ENCODE data around the gene LRRN4.

DNA sequence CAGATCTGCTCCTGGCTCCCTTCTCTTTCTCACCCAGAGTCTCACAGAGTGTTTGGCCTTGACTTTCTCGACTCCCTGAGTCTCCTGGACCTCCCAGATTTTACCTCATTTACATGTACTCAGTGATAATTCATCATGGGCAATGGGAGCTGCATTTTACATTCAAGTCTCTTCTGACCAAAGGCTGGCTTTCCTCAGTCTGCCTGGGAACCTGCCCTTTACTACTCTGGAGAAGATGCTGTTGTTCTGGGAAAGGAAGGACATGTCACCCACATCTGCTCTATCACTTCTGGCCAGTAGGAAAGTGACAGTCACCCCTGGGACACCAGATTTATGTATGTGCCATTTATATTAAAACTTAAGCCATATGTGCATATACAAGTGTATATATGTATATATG is 7.4 kb downstream of the LRRN4 start:
- TF ChIP-seq, protein P1, sequence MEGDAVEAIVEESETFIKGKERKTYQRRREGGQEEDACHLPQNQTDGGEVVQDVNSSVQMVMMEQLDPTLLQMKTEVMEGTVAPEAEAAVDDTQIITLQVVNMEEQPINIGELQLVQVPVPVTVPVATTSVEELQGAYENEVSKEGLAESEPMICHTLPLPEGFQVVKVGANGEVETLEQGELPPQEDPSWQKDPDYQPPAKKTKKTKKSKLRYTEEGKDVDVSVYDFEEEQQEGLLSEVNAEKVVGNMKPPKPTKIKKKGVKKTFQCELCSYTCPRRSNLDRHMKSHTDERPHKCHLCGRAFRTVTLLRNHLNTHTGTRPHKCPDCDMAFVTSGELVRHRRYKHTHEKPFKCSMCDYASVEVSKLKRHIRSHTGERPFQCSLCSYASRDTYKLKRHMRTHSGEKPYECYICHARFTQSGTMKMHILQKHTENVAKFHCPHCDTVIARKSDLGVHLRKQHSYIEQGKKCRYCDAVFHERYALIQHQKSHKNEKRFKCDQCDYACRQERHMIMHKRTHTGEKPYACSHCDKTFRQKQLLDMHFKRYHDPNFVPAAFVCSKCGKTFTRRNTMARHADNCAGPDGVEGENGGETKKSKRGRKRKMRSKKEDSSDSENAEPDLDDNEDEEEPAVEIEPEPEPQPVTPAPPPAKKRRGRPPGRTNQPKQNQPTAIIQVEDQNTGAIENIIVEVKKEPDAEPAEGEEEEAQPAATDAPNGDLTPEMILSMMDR (IDR thresholded peaks at IDR 0.05; ENCODE audit: poor library complexity, severe bottlenecking), result no peak
- TF ChIP-seq EP300 (conservative IDR thresholded peaks at IDR 0.05; ENCODE audit: poor library complexity, severe bottlenecking), result no peak
- TF ChIP-seq POLR2AphosphoS5 (IDR thresholded peaks at IDR 0.05), result no peak
- TF ChIP-seq RAD21 (conservative IDR thresholded peaks at IDR 0.05), result no peak
- no peak for TF ChIP-seq MXI1 (conservative IDR thresholded peaks at IDR 0.05; ENCODE audit: poor library complexity, severe bottlenecking)
- TF ChIP-seq TAF1 (IDR thresholded peaks at IDR 0.05; ENCODE audit: low read depth), result no peak
- TF ChIP-seq EZH2 (IDR thresholded peaks at IDR 0.05; ENCODE audit: borderline replicate concordance, insufficient read depth, low read length, poor library complexity, severe bottlenecking), result no peak
- TF ChIP-seq, protein P2, sequence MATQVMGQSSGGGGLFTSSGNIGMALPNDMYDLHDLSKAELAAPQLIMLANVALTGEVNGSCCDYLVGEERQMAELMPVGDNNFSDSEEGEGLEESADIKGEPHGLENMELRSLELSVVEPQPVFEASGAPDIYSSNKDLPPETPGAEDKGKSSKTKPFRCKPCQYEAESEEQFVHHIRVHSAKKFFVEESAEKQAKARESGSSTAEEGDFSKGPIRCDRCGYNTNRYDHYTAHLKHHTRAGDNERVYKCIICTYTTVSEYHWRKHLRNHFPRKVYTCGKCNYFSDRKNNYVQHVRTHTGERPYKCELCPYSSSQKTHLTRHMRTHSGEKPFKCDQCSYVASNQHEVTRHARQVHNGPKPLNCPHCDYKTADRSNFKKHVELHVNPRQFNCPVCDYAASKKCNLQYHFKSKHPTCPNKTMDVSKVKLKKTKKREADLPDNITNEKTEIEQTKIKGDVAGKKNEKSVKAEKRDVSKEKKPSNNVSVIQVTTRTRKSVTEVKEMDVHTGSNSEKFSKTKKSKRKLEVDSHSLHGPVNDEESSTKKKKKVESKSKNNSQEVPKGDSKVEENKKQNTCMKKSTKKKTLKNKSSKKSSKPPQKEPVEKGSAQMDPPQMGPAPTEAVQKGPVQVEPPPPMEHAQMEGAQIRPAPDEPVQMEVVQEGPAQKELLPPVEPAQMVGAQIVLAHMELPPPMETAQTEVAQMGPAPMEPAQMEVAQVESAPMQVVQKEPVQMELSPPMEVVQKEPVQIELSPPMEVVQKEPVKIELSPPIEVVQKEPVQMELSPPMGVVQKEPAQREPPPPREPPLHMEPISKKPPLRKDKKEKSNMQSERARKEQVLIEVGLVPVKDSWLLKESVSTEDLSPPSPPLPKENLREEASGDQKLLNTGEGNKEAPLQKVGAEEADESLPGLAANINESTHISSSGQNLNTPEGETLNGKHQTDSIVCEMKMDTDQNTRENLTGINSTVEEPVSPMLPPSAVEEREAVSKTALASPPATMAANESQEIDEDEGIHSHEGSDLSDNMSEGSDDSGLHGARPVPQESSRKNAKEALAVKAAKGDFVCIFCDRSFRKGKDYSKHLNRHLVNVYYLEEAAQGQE (IDR thresholded peaks at IDR 0.05; ENCODE audit: borderline replicate concordance), result no peak

Measured in neural cell (in vitro differentiated cells).